Left ventricle myocardium inferior (tissue), 1 donor: Measurements from ENCODE around the gene AP1B1. TPM values are rescaled to one million over a fixed set of nuclear protein-coding genes. Genes with fewer than 3 reads are reported as not detected.

Source experiments
- DNase-seq: peaks from one replicate; pipeline ENCODE4 v3.0.0-alpha.2; 2020
- H3K27ac ChIP-seq: fragments of 200-600 bp; replicated peaks from 2 replicates; pipeline ENCODE4 v1.8.0; 2021
- H3K27me3 ChIP-seq: fragments of 200-600 bp; 2 replicates; pipeline ENCODE4 v1.8.0; 2021; ENCODE audit warnings: low read depth
- H3K36me3 ChIP-seq: fragments of 200-600 bp; 2 replicates; pipeline ENCODE4 v1.8.0; 2021
- H3K4me1 ChIP-seq: fragments of 200-600 bp; 2 replicates; pipeline ENCODE4 v1.8.0; 2021
- H3K4me3 ChIP-seq: fragments of 200-600 bp; 2 replicates; pipeline ENCODE4 v1.8.0; 2021; ENCODE audit warnings: mild to moderate bottlenecking, moderate library complexity
- H3K9me3 ChIP-seq: fragments of 200-600 bp; replicated peaks from 2 replicates; pipeline ENCODE4 v1.8.0; 2021
- CTCF ChIP-seq: fragments of 200-600 bp; IDR thresholded peaks from 2 replicates; pipeline ENCODE4 v1.8.0; 2021; ENCODE audit warnings: antibody characterized with exemption, mild to moderate bottlenecking, borderline replicate concordance
- intact Hi-C: fragments of 100-400 bp; cut with micrococcal nuclease; formaldehyde crosslinking; loops from one replicate; pipeline ENCODE4 v1.11.0; 2022
- total RNA-seq: library from RNA; stranded (reverse); fragmentation: NEBNext Ultra II Directional; extraction: Animal tissue kit (Norgen Biotek cat#: 25700); gene quantifications from one replicate; pipeline ENCODE4 v1.2.1, GENCODE V29; 2021
- donor health status: DM: no; HTN: yes; CAD: no; lungs with severe emphysema.

Gene AP1B1
- total RNA-seq, 1 donor from 2014 or later, result 28.2 TPM

DNA sequence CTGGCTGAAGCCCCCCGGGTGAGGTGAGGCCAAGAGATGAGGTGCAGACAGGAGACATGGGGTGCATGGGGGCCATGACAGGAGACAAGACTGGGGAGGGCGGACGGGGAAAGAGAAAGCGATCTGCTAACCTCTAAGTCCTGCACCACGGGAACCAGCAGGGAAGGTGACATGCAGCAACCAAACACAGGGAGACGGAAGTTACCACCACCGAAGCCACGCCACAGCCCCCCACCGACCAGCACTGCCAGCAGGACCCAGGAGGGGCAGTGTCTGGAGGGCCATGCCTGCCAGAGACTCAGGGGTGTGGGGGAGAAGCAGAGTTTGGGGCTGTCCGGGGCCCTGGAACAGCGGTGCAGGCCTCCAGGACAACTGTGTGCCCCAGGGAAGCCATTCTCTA is 58.8 kb downstream of the AP1B1 start:
- H3K27ac ChIP-seq, result no peak overlapping the region
- intact Hi-C loops, result no loop called here
- no peaks in the 10 kb centered on the region for H3K27me3 ChIP-seq
- no peaks in the 10 kb centered on the region for H3K9me3 ChIP-seq
- no peak for DNase-seq
- TF ChIP-seq CTCF, result no peak
- peaks cover 64% of the 10 kb centered on the region for H3K36me3 ChIP-seq
- H3K4me3 ChIP-seq, result no peak overlapping the region
- H3K4me1 ChIP-seq, result peaks cover 11% of the 10 kb centered on the region

DNA sequence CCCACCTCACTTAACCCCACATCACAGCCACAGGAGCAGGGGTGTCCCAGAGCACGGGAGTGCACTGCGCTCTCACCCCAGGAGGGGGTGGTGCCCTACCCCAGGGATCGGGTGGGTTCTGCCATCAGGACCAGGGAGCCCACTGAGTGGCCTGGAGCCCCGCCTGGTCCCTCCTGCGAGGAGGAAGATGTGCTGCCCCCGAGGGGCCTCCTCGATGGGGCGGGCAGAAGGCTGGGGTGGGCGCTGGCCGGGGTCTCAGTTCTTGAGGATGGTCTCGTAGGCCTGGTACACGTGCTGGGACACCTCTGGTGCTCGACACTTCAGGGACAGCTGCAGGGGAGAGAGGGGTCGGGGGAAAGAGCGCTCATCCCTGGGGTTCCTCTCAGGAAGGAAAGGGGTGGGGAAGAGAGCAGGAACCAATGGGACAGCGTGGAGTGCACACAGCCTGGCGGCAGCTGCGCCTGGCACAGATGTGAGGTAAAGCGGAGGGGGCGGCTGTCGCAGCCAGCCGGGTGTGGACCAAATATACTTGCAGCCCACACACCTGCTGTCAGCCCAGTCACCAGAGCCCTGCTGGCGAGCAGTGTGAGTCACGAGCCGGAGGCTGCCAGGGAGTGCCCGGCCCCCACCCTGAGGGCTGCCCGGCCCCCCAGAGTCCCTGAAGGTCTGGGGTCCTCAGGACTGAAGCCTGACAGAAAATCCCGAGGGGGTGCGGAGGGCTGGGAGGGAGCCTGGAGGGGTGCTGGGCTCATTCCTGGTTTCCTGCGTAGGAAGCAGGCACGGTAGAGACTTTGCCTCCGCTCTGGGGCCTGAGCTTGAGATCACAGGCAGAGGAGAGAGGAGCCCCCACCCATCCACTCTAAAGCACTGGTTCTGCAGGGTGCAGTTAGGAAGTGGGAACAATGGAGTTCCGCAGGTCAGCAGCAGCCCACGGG is 59.5 kb downstream of the AP1B1 start:
- Histone ChIP-seq H3K9me3 (no peaks in the 10 kb centered on the region), H3K27ac (no peak overlapping the region), H3K4me3 (no peak overlapping the region), H3K27me3 (no peaks in the 10 kb centered on the region), H3K4me1 (peaks cover 11% of the 10 kb centered on the region), H3K36me3 (peaks cover 57% of the 10 kb centered on the region)
- no peak for DNase-seq
- intact Hi-C loops, result no loop called here
- TF ChIP-seq CTCF, result no peak

GRCh38 chr22:29328055-29328454 is 60.3 kb downstream of the AP1B1 start:
- no peak for DNase-seq
- no peak for TF ChIP-seq CTCF
- Histone ChIP-seq H3K4me3 (no peak overlapping the region), H3K27me3 (no peaks in the 10 kb centered on the region), H3K9me3 (no peaks in the 10 kb centered on the region), H3K27ac (no peak overlapping the region), H3K4me1 (peaks cover 11% of the 10 kb centered on the region), H3K36me3 (peaks cover 49% of the 10 kb centered on the region)
- intact Hi-C loops, result no loop called here

DNA sequence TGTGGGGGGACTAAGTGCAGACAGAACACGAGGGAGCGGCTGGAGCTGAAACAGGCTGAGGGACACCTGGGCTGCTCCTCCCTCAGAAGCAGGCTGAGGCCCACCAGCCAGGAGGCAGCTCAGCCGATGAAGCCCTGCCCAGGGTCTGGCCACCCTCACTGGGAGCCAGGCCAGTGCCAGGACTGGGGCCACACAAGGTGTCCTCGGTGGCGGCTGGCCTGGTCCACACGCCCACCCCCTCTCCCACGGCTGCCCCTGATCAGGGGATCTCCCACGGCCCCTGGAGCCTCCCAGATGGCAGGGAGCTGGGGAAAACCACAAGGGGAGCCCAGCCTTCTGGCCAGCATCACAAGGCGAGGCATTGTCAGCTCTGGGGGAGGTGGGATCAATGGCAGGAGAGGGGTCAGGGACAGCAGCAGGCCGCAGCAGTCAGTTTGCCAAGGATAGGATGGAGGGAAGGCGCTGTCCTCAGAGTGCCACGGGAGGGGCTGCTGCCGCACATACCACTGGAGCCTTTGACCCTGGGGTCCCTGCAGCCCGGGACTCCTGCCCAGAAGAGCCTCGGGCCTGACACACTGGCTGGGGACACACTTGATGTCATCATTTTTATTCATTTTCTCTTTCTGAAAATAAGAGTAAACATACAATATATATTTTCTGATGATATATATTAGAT is 61.1 kb downstream of the AP1B1 start:
- H3K4me1 ChIP-seq, result peaks cover 11% of the 10 kb centered on the region
- no peak for TF ChIP-seq CTCF
- no peaks in the 10 kb centered on the region for H3K9me3 ChIP-seq

DNA sequence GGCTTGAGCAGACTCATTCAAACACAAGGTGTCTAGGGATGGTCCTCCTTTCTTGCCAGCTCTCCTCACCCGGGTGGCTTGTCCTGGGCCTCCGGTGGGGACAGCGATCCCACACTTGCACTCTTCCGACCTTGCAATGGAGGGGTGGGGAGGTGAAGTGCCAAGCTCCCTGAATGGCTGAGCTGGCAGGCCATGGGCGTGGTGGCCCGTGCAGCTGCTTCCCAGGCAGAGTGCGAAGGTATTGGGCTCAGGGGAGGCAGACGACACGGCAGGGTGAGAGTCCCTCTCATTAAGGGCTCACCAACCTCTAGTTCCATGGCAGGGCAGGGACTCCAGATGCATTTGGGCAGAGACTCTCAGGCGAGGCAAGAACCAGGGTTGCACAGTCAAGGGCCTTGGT is 61.9 kb downstream of the AP1B1 start:
- peaks cover 11% of the 10 kb centered on the region for H3K4me1 ChIP-seq
- H3K27me3 ChIP-seq, result no peaks in the 10 kb centered on the region
- no peak overlapping the region for H3K27ac ChIP-seq
- no peaks in the 10 kb centered on the region for H3K9me3 ChIP-seq
- intact Hi-C loops, result no loop called here
- no peak for TF ChIP-seq CTCF
- DNase-seq, result no peak
- peaks cover 45% of the 10 kb centered on the region for H3K36me3 ChIP-seq
- no peak overlapping the region for H3K4me3 ChIP-seq

More for the DNA sequence above, 61.1 kb downstream of the AP1B1 start:
- Histone ChIP-seq H3K4me3 (no peak overlapping the region), H3K27me3 (no peaks in the 10 kb centered on the region), H3K27ac (no peak overlapping the region), H3K36me3 (peaks cover 45% of the 10 kb centered on the region)
- intact Hi-C loops, result no loop called here
- no peak for DNase-seq
